AG08395 (cell line): ENCODE data around the gene EVC.

Experiments used
- DNase-seq: peaks from one replicate; pipeline ENCODE4 v3.0.0; 2012; ENCODE audit warnings: mixed read lengths, low spot score

Gene EVC

GRCh38 chr4:5755161-5755560 lies 44.2 kb downstream of the EVC start:
- no peak for DNase-seq

- no peak for DNase-seq
These were observed 44.7 kb downstream of the EVC start for GRCh38 chr4:5755679-5756078.

- DNase-seq, result no peak
These were observed 45.3 kb downstream of the EVC start for GRCh38 chr4:5756271-5756670.

- DNase-seq, result no peak
These were observed 46.1 kb downstream of the EVC start for GRCh38 chr4:5757091-5757490.

- DNase-seq, result no peak
These were observed 46.5 kb downstream of the EVC start for GRCh38 chr4:5757536-5757935.

- DNase-seq, result no peak
These were observed 47.0 kb downstream of the EVC start for GRCh38 chr4:5757954-5758353.

GRCh38 chr4:5758741-5759140 lies 47.7 kb downstream of the EVC start:
- DNase-seq, result peak; percentile 93

GRCh38 chr4:5759236-5760075 lies 48.5 kb downstream of the EVC start:
- no peak for DNase-seq

- no peak for DNase-seq
These were observed 49.2 kb downstream of the EVC start for GRCh38 chr4:5760246-5760645.

- DNase-seq, result no peak
These were observed 50.0 kb downstream of the EVC start for GRCh38 chr4:5760936-5761480.

GRCh38 chr4:5770051-5770450 lies 59.0 kb downstream of the EVC start:
- no peak for DNase-seq

- no peak for DNase-seq
These were observed 61.7 kb downstream of the EVC start for GRCh38 chr4:5772528-5773270.

- peak; percentile 39 for DNase-seq
These were observed 62.2 kb downstream of the EVC start for GRCh38 chr4:5773271-5773555.

GRCh38 chr4:5774416-5775036 lies 63.5 kb downstream of the EVC start:
- DNase-seq, result no peak

- no peak for DNase-seq
These were observed 65.5 kb downstream of the EVC start for GRCh38 chr4:5776510-5776909.

- DNase-seq, result peak; percentile 78
These were observed 70.0 kb downstream of the EVC start for GRCh38 chr4:5780831-5781480.

GRCh38 chr4:5781691-5782090 lies 70.7 kb downstream of the EVC start:
- no peak for DNase-seq

GRCh38 chr4:5782829-5783476 lies 72.0 kb downstream of the EVC start:
- no peak for DNase-seq

- DNase-seq, result no peak
These were observed 72.5 kb downstream of the EVC start for GRCh38 chr4:5783486-5783885.

- no peak for DNase-seq
These were observed 73.0 kb downstream of the EVC start for GRCh38 chr4:5784021-5784420.

GRCh38 chr4:5784960-5785611 lies 74.1 kb downstream of the EVC start:
- DNase-seq, result no peak
